GM12878 (cell line): ENCODE results near the gene FGGY.

Experiments used
- MEF2A ChIP-seq: IDR thresholded peaks from 2 replicates; pipeline ENCODE4 v1.6.1; 2011; ENCODE audit warnings: low read depth, mild to moderate bottlenecking, low read length, moderate library complexity; ENCODE audit not compliant: insufficient read depth
- TF ChIP-seq, protein P1 (sequence below), 3 experiments: IDR thresholded peaks in 2 of 3; conservative IDR thresholded peaks in 1 of 3; 2 replicates each; pipeline ENCODE4 v1.5.1; 2011; ENCODE audit warnings: low read depth in 3 of 3, low read length in 3 of 3, mild to moderate bottlenecking in 3 of 3, control low read depth in 2 of 3, moderate library complexity in 2 of 3, inconsistent platforms in 1 of 3, mixed read lengths in 1 of 3; ENCODE audit not compliant: control insufficient read depth in 2 of 3, insufficient read depth in 1 of 3; ENCODE audit errors: extremely low read depth in 1 of 3

DNA sequence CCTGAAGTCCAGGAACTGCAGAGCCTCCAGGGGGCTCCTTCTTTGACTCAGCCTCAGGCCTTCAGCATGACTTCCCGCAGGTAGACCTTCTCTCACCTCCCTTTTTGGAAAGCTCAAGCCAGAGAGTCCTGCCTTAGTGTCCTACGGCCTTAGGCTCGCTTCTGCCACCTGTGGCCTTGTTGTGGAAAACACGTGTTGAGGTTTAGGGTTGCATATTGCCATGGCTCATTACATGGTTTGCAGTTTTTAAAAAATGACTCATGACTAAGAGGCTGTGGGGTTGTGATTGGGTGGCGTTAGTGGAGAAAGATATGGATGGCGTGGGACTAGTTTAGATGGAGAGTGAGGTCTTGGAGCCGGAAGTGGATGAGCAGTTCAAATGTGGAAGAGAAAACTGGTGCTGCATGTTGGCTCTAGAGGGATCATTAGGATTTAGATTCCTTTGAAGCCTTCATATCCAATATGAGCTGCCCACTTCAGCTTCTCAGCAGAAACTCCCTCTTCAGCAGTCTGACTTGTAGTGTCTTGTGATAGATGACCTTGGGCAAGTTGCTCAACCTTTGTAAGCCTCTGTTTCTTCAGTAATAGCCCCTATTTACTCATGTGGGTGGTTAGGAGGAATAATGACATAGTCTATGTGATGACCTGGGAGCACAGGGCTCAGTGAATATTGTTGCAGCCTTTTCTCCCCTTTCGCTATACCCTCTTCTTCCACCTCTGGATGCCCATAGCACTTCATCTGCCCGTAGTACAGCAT is 6.5 kb upstream of the FGGY start:
- no peak for TF ChIP-seq MEF2A
- TF ChIP-seq, protein P1, sequence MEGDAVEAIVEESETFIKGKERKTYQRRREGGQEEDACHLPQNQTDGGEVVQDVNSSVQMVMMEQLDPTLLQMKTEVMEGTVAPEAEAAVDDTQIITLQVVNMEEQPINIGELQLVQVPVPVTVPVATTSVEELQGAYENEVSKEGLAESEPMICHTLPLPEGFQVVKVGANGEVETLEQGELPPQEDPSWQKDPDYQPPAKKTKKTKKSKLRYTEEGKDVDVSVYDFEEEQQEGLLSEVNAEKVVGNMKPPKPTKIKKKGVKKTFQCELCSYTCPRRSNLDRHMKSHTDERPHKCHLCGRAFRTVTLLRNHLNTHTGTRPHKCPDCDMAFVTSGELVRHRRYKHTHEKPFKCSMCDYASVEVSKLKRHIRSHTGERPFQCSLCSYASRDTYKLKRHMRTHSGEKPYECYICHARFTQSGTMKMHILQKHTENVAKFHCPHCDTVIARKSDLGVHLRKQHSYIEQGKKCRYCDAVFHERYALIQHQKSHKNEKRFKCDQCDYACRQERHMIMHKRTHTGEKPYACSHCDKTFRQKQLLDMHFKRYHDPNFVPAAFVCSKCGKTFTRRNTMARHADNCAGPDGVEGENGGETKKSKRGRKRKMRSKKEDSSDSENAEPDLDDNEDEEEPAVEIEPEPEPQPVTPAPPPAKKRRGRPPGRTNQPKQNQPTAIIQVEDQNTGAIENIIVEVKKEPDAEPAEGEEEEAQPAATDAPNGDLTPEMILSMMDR (IDR thresholded peaks at IDR 0.05 in 2 of 3, conservative IDR thresholded peaks at IDR 0.05 in 1 of 3; ENCODE audit: control insufficient read depth in 2 of 3, extremely low read depth in 1 of 3, insufficient read depth in 1 of 3, low read depth in 3 of 3, low read length in 3 of 3), result peak; percentile 47 to 62 (median 50)
